ENCODE data around the gene SLC4A11.

SLC4A11 gene

GRCh38 chr20:3239026-3239866, at the start of gene SLC4A11:
Gene SLC4A11 (minus strand): TSS chr20:3239190. CDS start chr20:3239137, 53 bp downstream.
- DNase-seq (ENCODE audit: low read depth in 1 of 2, low spot score in 1 of 2), result no peak

DNA sequence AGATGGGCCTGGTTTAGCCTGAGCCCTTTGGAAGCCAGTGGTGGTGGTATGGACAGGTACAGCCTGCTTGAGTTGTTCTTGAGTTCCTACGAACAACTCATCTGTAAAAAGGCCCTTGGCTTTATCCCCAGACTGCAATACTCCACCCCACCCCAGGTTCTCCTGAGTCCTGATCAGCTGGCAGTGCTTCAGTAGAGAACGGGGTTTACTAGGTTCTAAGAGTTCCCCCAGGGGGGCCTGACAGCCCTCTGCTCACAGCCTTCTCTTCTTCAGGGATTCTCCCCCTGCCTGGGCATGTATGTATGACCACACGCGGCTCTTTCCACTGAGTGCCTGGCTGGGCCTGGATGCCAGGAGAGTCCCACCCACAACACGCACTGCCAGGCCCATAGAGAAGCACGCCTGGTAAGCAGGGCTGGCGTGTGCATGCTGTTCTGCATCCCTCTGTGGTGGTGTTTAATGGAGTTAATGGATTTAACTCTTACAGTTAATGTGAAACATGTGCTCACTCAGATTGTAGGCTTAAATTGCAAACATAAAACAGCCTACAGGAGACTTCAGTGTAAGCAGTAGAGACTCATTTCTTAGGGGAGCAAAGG, 44.3 kb upstream of the SLC4A11 start:
- no peak for DNase-seq (ENCODE audit: low read depth in 1 of 2, low spot score in 1 of 2)

GRCh38 chr20:3282271-3283221, 43.6 kb upstream of the SLC4A11 start:
- no peak for DNase-seq (ENCODE audit: low read depth in 1 of 2, low spot score in 1 of 2)

DNA sequence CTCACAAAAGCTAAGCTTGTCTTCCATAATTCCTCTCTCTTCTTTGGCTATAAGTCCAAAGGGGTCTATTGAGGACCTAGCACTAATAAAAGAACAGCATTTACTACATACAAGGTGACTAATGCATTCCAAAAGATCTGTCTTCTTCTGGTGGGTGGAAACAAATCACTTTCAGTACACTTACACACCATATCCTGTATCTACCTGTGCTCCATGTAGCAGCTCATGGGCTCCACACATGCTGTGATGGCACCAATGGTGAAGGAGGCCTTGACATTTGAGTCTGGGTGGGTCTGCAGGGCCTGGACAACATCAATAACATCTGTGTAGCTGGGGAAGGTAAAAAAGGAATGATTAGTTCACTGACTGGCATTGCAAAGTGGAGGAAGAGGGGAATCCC, 42.4 kb upstream of the SLC4A11 start:
- no peak for DNase-seq (ENCODE audit: low read depth in 1 of 2, low spot score in 1 of 2)

DNA sequence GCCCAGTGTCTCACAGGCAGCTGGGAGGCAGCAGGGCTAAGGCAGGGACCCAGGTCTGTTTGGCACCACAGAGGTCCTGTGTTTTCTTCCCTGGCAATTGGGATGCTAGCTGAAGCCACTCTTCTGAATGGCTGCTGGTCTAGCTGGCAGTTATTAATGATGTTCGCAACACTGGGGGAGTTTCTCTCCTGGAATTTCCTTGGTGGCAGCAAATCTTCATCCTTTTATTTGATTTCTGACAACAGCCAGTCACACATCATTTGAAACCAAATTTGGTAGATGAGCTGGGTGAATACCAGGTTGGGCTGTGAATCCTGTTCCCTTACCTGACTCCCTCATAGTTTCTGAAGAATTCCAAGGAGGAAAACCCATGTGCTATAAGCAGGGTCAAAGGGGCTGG, 40.8 kb upstream of the SLC4A11 start:
- DNase-seq (ENCODE audit: low read depth in 1 of 2, low spot score in 1 of 2), result no peak

DNA sequence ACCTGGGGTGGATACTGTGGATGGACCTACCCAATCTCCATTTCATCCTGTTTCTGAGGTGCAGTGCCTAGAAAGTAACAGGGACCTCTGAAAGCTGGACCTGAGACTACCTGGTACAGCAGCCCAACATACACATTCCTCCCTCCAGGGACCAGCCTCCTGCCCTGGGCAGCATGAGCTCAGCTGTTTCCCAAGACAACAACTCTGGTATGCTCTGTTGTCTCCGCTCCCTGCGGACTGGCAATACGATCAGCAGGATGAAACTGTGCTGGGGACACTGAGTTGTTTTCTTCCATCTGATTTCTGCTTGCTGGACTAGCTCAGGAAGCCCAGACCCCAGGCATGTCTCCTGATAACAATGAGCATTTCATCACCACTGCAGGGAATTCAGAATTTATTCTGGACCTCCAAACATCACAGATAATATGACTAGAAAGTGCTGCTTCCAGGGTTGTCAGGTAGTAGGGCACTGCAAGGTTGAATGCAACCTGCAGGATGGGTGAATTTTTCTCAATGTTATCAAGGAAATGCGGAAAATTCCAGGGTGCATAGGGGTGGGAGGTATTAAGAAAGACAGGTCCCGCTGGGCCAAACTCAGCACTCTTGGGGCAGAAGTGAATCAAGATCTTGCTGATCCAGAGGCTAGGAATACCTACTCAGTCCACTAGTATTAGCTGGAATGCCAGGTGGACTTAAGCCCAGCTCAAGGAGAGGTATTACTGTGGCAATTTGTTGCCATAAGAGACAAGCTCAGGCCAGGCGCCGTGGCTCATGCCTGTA, 38.9 kb upstream of the SLC4A11 start:
- DNase-seq (ENCODE audit: low read depth in 1 of 2, low spot score in 1 of 2), result no peak

- DNase-seq (ENCODE audit: low read depth in 1 of 2, low spot score in 1 of 2), result no peak
These were observed 37.7 kb upstream of the SLC4A11 start for GRCh38 chr20:3276680-3277015.

- no peak for DNase-seq (ENCODE audit: low read depth in 1 of 2, low spot score in 1 of 2)
These were observed 37.1 kb upstream of the SLC4A11 start for GRCh38 chr20:3275966-3276679.

- no peak for DNase-seq (ENCODE audit: low read depth in 1 of 2, low spot score in 1 of 2)
These were observed 36.3 kb upstream of the SLC4A11 start for GRCh38 chr20:3275064-3275935.

- DNase-seq (ENCODE audit: low read depth in 1 of 2, low spot score in 1 of 2), result no peak
These were observed 34.4 kb upstream of the SLC4A11 start for GRCh38 chr20:3273371-3273770.

- no peak for DNase-seq (ENCODE audit: low read depth in 1 of 2, low spot score in 1 of 2)
These were observed 31.1 kb upstream of the SLC4A11 start for GRCh38 chr20:3270051-3270450.

GRCh38 chr20:3262566-3262965, 23.6 kb upstream of the SLC4A11 start:
- DNase-seq (ENCODE audit: low read depth in 1 of 2, low spot score in 1 of 2), result no peak

- no peak for DNase-seq (ENCODE audit: low read depth in 1 of 2, low spot score in 1 of 2)
These were observed 19.4 kb upstream of the SLC4A11 start for GRCh38 chr20:3258429-3258828.

GRCh38 chr20:3255728-3256127, 16.7 kb upstream of the SLC4A11 start:
- DNase-seq (ENCODE audit: low read depth in 1 of 2, low spot score in 1 of 2), result no peak

- no peak for DNase-seq (ENCODE audit: low read depth in 1 of 2, low spot score in 1 of 2)
These were observed 12.8 kb upstream of the SLC4A11 start for GRCh38 chr20:3251806-3252205.

DNA sequence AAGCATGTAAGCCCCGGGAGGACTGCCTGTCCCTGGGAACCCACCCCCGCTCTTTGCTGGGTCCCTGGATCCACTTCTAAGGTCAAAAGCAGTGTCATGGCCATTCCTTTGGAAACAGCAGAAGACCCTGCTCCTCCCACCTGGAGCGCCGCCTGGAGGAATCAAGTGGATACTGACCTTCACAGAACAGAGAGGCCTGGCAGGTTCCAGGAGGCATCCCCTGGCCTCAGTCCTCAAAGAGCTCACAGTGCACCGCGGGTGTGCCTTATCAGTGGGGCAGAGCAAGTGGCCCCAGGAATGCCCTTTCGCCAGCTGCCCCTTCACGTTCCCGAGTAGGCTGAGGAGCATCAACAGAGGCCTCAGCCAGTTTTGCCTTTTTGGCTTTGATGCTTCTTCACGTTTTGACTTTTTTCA, 11.1 kb upstream of the SLC4A11 start:
- DNase-seq (ENCODE audit: low read depth in 1 of 2, low spot score in 1 of 2), result no peak

DNA sequence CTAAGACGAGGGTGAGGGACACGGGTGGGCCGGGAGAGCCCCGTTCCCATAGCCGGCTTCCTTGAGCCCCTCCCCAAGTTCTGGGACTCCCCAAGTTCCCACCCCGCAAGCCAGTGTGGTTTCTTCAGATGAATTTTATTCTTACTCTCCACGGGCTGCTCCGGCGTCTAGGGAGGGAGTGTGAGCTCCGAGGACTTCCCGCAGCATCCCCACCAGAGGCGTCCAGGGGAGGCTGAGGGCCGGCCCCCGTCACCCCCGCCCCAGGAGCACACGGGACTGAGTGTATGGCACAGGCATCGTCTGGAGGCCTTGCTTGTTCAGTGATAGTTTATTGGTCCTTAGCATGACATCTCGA, 10.0 kb upstream of the SLC4A11 start:
- no peak for DNase-seq (ENCODE audit: low read depth in 1 of 2, low spot score in 1 of 2)

- no peak for DNase-seq (ENCODE audit: low read depth in 1 of 2, low spot score in 1 of 2)
These were observed 9.4 kb upstream of the SLC4A11 start for GRCh38 chr20:3248167-3248992.

GRCh38 chr20:3247638-3248037, 8.6 kb upstream of the SLC4A11 start:
- DNase-seq (ENCODE audit: low read depth in 1 of 2, low spot score in 1 of 2), result no peak

Measured in activated CD4-positive, alpha-beta T cell treated with anti-CD3 and anti-CD28 coated beads, Interleukin-2, amount 50 U/mL, for 24 hours (primary cell).